ENCODE measurements around the gene EVI2B.

- no peak for TF ChIP-seq CTCF (conservative IDR thresholded peaks at IDR 0.05)
- TF ChIP-seq EZH2 (IDR thresholded peaks at IDR 0.05; ENCODE audit: low read depth) = no peak
Measured at GRCh38 chr17:31260151-31260550, 53.7 kb downstream of the EVI2B start.

Measured in PC-9 (cell line).